ENCODE measurements around the gene PELI2. TPM values are rescaled to one million over a fixed set of nuclear protein-coding genes. Genes with fewer than 3 reads are reported as not detected.

Gene PELI2
- total RNA-seq: 1 to 10 TPM; 6.2 to 7.8 TPM

- Mint-ChIP-seq H3K4me1 (ENCODE audit: low read depth) (peaks cover 40% of the 10 kb centered on the region), H3K27ac (peak within 1 kb of the TSS; percentile 76), H3K27me3 (ENCODE audit: low read depth) (peaks cover 17% of the 10 kb centered on the region), H3K9me3 (no peaks in the 10 kb centered on the region), H3K4me3 (peak within 1 kb of the TSS; percentile 86), H3K36me3 (ENCODE audit: low read depth) (no peaks in the 10 kb centered on the region)
- CTCF ChIA-PET: interaction anchor here (0.5 to 1.3 kb wide), 4 partner anchors 12 to 683 kb away, joined by 3 to 5 read pairs (median 3); no protein-coding TSS in a partner anchor
- DNase-seq: peak; percentile 70
- intact Hi-C loops (cut with micrococcal nuclease): loop anchor here (2.0 to 10.0 kb wide), 11 partner anchors 77 to 1277 kb away; partner anchors contain the start of genes AP5M1, EXOC5, FBXO34 and KTN1
These were observed at the start of gene PELI2 for GRCh38 chr14:56117765-56118610. Gene PELI2, plus strand, starts transcription at chr14:56118411. Its CDS starts 250 bp downstream, at chr14:56118661.

GRCh38 chr14:56073799-56074198 is 44.4 kb upstream of the PELI2 start:
- H3K27me3 Mint-ChIP-seq (ENCODE audit: low read depth): peaks cover 8% of the 10 kb centered on the region
- H3K4me3 Mint-ChIP-seq: no peak overlapping the region
- no peaks in the 10 kb centered on the region for H3K36me3 Mint-ChIP-seq (ENCODE audit: low read depth)
- intact Hi-C loops (cut with micrococcal nuclease): no loop called here
- H3K9me3 Mint-ChIP-seq: no peaks in the 10 kb centered on the region
- DNase-seq: no peak
- CTCF ChIA-PET: no interaction called here
- no peaks in the 10 kb centered on the region for H3K4me1 Mint-ChIP-seq (ENCODE audit: low read depth)
- H3K27ac Mint-ChIP-seq: no peak overlapping the region

- intact Hi-C loops (cut with micrococcal nuclease): no loop called here
- CTCF ChIA-PET: no interaction called here
- Mint-ChIP-seq H3K4me1 (ENCODE audit: low read depth) (no peaks in the 10 kb centered on the region), H3K36me3 (ENCODE audit: low read depth) (no peaks in the 10 kb centered on the region), H3K27me3 (ENCODE audit: low read depth) (peaks cover 8% of the 10 kb centered on the region), H3K9me3 (no peaks in the 10 kb centered on the region), H3K4me3 (no peak overlapping the region), H3K27ac (no peak overlapping the region)
- DNase-seq: no peak
These were observed 42.9 kb upstream of the PELI2 start for GRCh38 chr14:56075301-56075700.

GRCh38 chr14:56081139-56081538 is 37.1 kb upstream of the PELI2 start:
- no peaks in the 10 kb centered on the region for H3K4me1 Mint-ChIP-seq (ENCODE audit: low read depth)
- CTCF ChIA-PET: no interaction called here
- no peak overlapping the region for H3K27ac Mint-ChIP-seq
- H3K9me3 Mint-ChIP-seq: no peaks in the 10 kb centered on the region
- intact Hi-C loops (cut with micrococcal nuclease): no loop called here
- peaks cover 20% of the 10 kb centered on the region for H3K27me3 Mint-ChIP-seq (ENCODE audit: low read depth)
- H3K36me3 Mint-ChIP-seq (ENCODE audit: low read depth): no peaks in the 10 kb centered on the region
- no peak for DNase-seq
- H3K4me3 Mint-ChIP-seq: no peak overlapping the region

GRCh38 chr14:56082880-56083279 is 35.3 kb upstream of the PELI2 start:
- intact Hi-C loops (cut with micrococcal nuclease): no loop called here
- CTCF ChIA-PET: no interaction called here
- Mint-ChIP-seq H3K27ac (no peak overlapping the region), H3K36me3 (ENCODE audit: low read depth) (no peaks in the 10 kb centered on the region), H3K4me1 (ENCODE audit: low read depth) (no peaks in the 10 kb centered on the region), H3K27me3 (ENCODE audit: low read depth) (peaks cover 18% of the 10 kb centered on the region), H3K9me3 (no peaks in the 10 kb centered on the region), H3K4me3 (no peak overlapping the region)
- no peak for DNase-seq

GRCh38 chr14:56085471-56085870 is 32.7 kb upstream of the PELI2 start:
- Mint-ChIP-seq H3K4me1 (ENCODE audit: low read depth) (no peaks in the 10 kb centered on the region), H3K9me3 (no peaks in the 10 kb centered on the region), H3K4me3 (no peak overlapping the region), H3K36me3 (ENCODE audit: low read depth) (no peaks in the 10 kb centered on the region), H3K27ac (no peak overlapping the region), H3K27me3 (ENCODE audit: low read depth) (peaks cover 20% of the 10 kb centered on the region)
- DNase-seq: no peak
- CTCF ChIA-PET: no interaction called here
- intact Hi-C loops (cut with micrococcal nuclease): no loop called here

- Mint-ChIP-seq H3K4me1 (ENCODE audit: low read depth) (no peaks in the 10 kb centered on the region), H3K27ac (no peak overlapping the region), H3K9me3 (no peaks in the 10 kb centered on the region), H3K4me3 (no peak overlapping the region), H3K36me3 (ENCODE audit: low read depth) (no peaks in the 10 kb centered on the region), H3K27me3 (ENCODE audit: low read depth) (peaks cover 17% of the 10 kb centered on the region)
- CTCF ChIA-PET: interaction anchor here (0.6 kb wide), 1 partner anchor 731 kb away, joined by 3 read pairs; no protein-coding TSS in a partner anchor
- intact Hi-C loops (cut with micrococcal nuclease): no loop called here
- DNase-seq: no peak
These were observed 30.3 kb upstream of the PELI2 start for GRCh38 chr14:56087671-56088471.

- intact Hi-C loops (cut with micrococcal nuclease): no loop called here
- DNase-seq: no peak
- H3K4me3 Mint-ChIP-seq: no peak overlapping the region
- CTCF ChIA-PET: no interaction called here
- no peaks in the 10 kb centered on the region for H3K36me3 Mint-ChIP-seq (ENCODE audit: low read depth)
- H3K27me3 Mint-ChIP-seq (ENCODE audit: low read depth): peaks cover 15% of the 10 kb centered on the region
- no peaks in the 10 kb centered on the region for H3K9me3 Mint-ChIP-seq
- H3K27ac Mint-ChIP-seq: no peak overlapping the region
- no peaks in the 10 kb centered on the region for H3K4me1 Mint-ChIP-seq (ENCODE audit: low read depth)
These were observed 29.3 kb upstream of the PELI2 start for GRCh38 chr14:56088941-56089340.

- H3K36me3 Mint-ChIP-seq (ENCODE audit: low read depth): no peaks in the 10 kb centered on the region
- H3K27ac Mint-ChIP-seq: no peak overlapping the region
- peaks cover 2% of the 10 kb centered on the region for H3K27me3 Mint-ChIP-seq (ENCODE audit: low read depth)
- H3K4me3 Mint-ChIP-seq: no peak overlapping the region
- H3K4me1 Mint-ChIP-seq (ENCODE audit: low read depth): no peaks in the 10 kb centered on the region
- DNase-seq: no peak
- no peaks in the 10 kb centered on the region for H3K9me3 Mint-ChIP-seq
- intact Hi-C loops (cut with micrococcal nuclease): no loop called here
- CTCF ChIA-PET: no interaction called here
These were observed 25.4 kb upstream of the PELI2 start for GRCh38 chr14:56092763-56093162.

GRCh38 chr14:56094076-56094475 is 24.1 kb upstream of the PELI2 start:
- H3K27me3 Mint-ChIP-seq (ENCODE audit: low read depth): no peaks in the 10 kb centered on the region
- no peak overlapping the region for H3K4me3 Mint-ChIP-seq
- no peak for DNase-seq
- no peaks in the 10 kb centered on the region for H3K36me3 Mint-ChIP-seq (ENCODE audit: low read depth)
- CTCF ChIA-PET: interaction anchor here (0.7 kb wide), 1 partner anchor 249 kb away, joined by 4 read pairs; no protein-coding TSS in a partner anchor
- H3K4me1 Mint-ChIP-seq (ENCODE audit: low read depth): no peaks in the 10 kb centered on the region
- no peaks in the 10 kb centered on the region for H3K9me3 Mint-ChIP-seq
- intact Hi-C loops (cut with micrococcal nuclease): no loop called here
- no peak overlapping the region for H3K27ac Mint-ChIP-seq

- CTCF ChIA-PET: no interaction called here
These were observed 20.2 kb upstream of the PELI2 start for GRCh38 chr14:56098021-56098420.

GRCh38 chr14:56099081-56099797 is 19.0 kb upstream of the PELI2 start:
- Mint-ChIP-seq H3K4me1 (ENCODE audit: low read depth) (no peaks in the 10 kb centered on the region), H3K4me3 (no peak overlapping the region), H3K27me3 (ENCODE audit: low read depth) (peaks cover 4% of the 10 kb centered on the region), H3K36me3 (ENCODE audit: low read depth) (no peaks in the 10 kb centered on the region), H3K27ac (no peak overlapping the region), H3K9me3 (peaks cover 1% of the 10 kb centered on the region)
- CTCF ChIA-PET: no interaction called here
- no peak for DNase-seq
- intact Hi-C loops (cut with micrococcal nuclease): no loop called here

More at GRCh38 chr14:56098021-56098420, 20.2 kb upstream of the PELI2 start:
- Mint-ChIP-seq H3K9me3 (peaks cover 1% of the 10 kb centered on the region), H3K27me3 (ENCODE audit: low read depth) (peaks cover 4% of the 10 kb centered on the region), H3K4me3 (no peak overlapping the region), H3K4me1 (ENCODE audit: low read depth) (no peaks in the 10 kb centered on the region), H3K27ac (no peak overlapping the region), H3K36me3 (ENCODE audit: low read depth) (no peaks in the 10 kb centered on the region)
- intact Hi-C loops (cut with micrococcal nuclease): no loop called here
- DNase-seq: no peak
